Esophagus squamous epithelium (tissue), 4 donors: ENCODE results near the gene RFLNA.

ENCODE experiments used
- POLR2A ChIP-seq, 4 donors: fragments of 450-650 bp; IDR thresholded peaks; one replicate each; pipeline ENCODE4 v1.6.1; 2017; ENCODE audit warnings: antibody characterized with exemption in 4 of 4, mild to moderate bottlenecking in 4 of 4, moderate library complexity in 3 of 4
- TF ChIP-seq, protein P1 (sequence below), 6 experiments: fragments of 450-650 bp in 4 of 6; fragments of 200-600 bp in 2 of 6; sonication (generic) in 2 of 6; IDR thresholded peaks; one replicate each; pipeline ENCODE4 v1.5.1; 2016 to 2019; ENCODE audit warnings: antibody characterized with exemption in 6 of 6, mild to moderate bottlenecking in 4 of 6, moderate library complexity in 4 of 6

DNA sequence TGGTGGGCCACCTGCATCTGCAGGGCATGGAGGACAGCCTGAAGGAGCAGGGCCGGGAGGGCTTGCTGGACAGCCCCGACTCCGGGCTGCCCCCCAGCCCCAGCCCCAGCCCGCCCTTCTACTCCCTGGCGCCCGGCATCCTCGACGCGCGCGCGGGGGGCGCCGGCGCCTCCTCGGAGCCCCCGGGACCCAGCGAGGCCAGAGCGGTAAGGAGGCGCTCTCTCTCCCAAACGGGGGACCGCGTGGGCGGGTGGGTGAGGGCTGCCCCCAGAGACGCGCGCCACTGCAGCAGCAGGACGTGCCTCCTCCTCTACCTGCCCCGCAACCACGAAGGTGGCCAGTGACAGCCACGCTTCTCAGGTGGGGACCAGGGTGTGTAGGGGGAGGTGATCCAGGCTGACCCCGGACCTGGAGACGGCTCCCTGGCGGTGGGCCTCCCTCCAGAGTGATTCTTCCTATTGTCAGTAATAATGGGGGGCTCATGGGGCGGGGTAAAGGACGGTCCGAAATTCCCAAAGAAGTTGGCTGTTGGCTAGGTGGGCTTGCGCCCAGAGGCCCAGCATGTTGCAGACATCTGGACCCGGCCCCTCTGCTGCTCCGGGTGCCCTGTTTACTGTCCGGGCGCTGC lies 652 bp downstream of the RFLNA start:
- TF ChIP-seq, protein P1, sequence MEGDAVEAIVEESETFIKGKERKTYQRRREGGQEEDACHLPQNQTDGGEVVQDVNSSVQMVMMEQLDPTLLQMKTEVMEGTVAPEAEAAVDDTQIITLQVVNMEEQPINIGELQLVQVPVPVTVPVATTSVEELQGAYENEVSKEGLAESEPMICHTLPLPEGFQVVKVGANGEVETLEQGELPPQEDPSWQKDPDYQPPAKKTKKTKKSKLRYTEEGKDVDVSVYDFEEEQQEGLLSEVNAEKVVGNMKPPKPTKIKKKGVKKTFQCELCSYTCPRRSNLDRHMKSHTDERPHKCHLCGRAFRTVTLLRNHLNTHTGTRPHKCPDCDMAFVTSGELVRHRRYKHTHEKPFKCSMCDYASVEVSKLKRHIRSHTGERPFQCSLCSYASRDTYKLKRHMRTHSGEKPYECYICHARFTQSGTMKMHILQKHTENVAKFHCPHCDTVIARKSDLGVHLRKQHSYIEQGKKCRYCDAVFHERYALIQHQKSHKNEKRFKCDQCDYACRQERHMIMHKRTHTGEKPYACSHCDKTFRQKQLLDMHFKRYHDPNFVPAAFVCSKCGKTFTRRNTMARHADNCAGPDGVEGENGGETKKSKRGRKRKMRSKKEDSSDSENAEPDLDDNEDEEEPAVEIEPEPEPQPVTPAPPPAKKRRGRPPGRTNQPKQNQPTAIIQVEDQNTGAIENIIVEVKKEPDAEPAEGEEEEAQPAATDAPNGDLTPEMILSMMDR (IDR thresholded peaks at IDR 0.05), result no peak
- TF ChIP-seq POLR2A (IDR thresholded peaks at IDR 0.05), result no peak
